Naive B cell (primary cell): ENCODE data around the gene LMAN2. TPM values are rescaled to one million over a fixed set of nuclear protein-coding genes. Genes with fewer than 3 reads are reported as not detected.
A peak's percentile ranks its signal among the peaks of the same experiment; 100 is the strongest.

ENCODE experiments used
- ATAC-seq, 2 donors: fragments of 150-1000 bp; cut with Tn5 transposase; 2 replicates each; pipeline ENCODE4 v1.10.0; 2021; ENCODE audit warnings: low read depth in 2 of 2, mild to moderate bottlenecking in 2 of 2, moderate library complexity in 2 of 2
- DNase-seq: peaks from one replicate; pipeline ENCODE4 v3.0.0; 2022
- H3K27ac Mint-ChIP-seq, 6 donors: one replicate each; pipeline ENCODE4 v1.8.0; 2020 to 2022; ENCODE audit warnings: mild to moderate bottlenecking in 6 of 6, mixed read lengths in 6 of 6, moderate library complexity in 5 of 6, inconsistent platforms in 2 of 6
- H3K27me3 Mint-ChIP-seq, 3 donors: one replicate each; pipeline ENCODE4 v1.8.0; 2021 to 2022; ENCODE audit warnings: mixed read lengths in 3 of 3, mild to moderate bottlenecking in 1 of 3
- H3K36me3 Mint-ChIP-seq, 2 donors: one replicate each; pipeline ENCODE4 v1.8.0; 2020 to 2022; ENCODE audit warnings: mixed read lengths in 2 of 2, inconsistent platforms in 1 of 2, mild to moderate bottlenecking in 1 of 2
- H3K4me1 Mint-ChIP-seq, 3 donors: one replicate each; pipeline ENCODE4 v1.8.0; 2020 to 2022; ENCODE audit warnings: mixed read lengths in 3 of 3, inconsistent platforms in 1 of 3, mild to moderate bottlenecking in 1 of 3, moderate library complexity in 1 of 3
- H3K4me3 Mint-ChIP-seq, 8 donors: one replicate each; pipeline ENCODE4 v1.8.0; 2020 to 2022; ENCODE audit warnings: mild to moderate bottlenecking in 8 of 8, mixed read lengths in 8 of 8, moderate library complexity in 8 of 8, inconsistent platforms in 2 of 8
- H3K9me3 Mint-ChIP-seq, 7 donors: one replicate each; pipeline ENCODE4 v1.8.0; 2020 to 2022; ENCODE audit warnings: mixed read lengths in 7 of 7, mild to moderate bottlenecking in 5 of 7, inconsistent platforms in 2 of 7, moderate library complexity in 1 of 7
- polyA plus RNA-seq, 6 donors: library from polyadenylated mRNA; unstranded; fragments of 300-500 nt; fragmentation: Illumina TruSeq; gene quantifications; one replicate each; pipeline ENCODE4 v1.2.3, GENCODE V29; 2021; ENCODE audit warnings: low read depth in 6 of 6

The LMAN2 gene
- polyA plus RNA-seq, 6 donors from 2014 or later, result 182 to 243 (median 191) TPM

- ATAC-seq, result no peak
- Mint-ChIP-seq H3K9me3 (no peaks in the 10 kb centered on the region), H3K4me1 (peaks cover 17 to 35% (median 32%) of the 10 kb centered on the region in 3 donors), H3K27me3 (no peaks in the 10 kb centered on the region), H3K4me3 (no peak overlapping the region), H3K36me3 (peaks cover 0 to 3% of the 10 kb centered on the region in 2 donors), H3K27ac (peak overlapping the region in 3 of 6 donors; percentile 15 to 90 (median 38))
- DNase-seq, result no peak
Measured at GRCh38 chr5:177374211-177374610, 22.7 kb upstream of the LMAN2 start.

- peak overlapping the region in 2 of 6 donors; percentile 15 to 90 for H3K27ac Mint-ChIP-seq
- H3K4me1 Mint-ChIP-seq, result peaks cover 22 to 39% (median 36%) of the 10 kb centered on the region in 3 donors
- no peak overlapping the region for H3K4me3 Mint-ChIP-seq
- no peaks in the 10 kb centered on the region for H3K27me3 Mint-ChIP-seq
- ATAC-seq (no peak), DNase-seq (no peak)
- H3K36me3 Mint-ChIP-seq, result peaks cover 0 to 7% of the 10 kb centered on the region in 2 donors
- no peaks in the 10 kb centered on the region for H3K9me3 Mint-ChIP-seq
Measured at GRCh38 chr5:177373806-177374205, 22.3 kb upstream of the LMAN2 start.

- H3K36me3 Mint-ChIP-seq, result peaks cover 4 to 16% of the 10 kb centered on the region in 2 donors
- H3K4me3 Mint-ChIP-seq, result peak overlapping the region in 3 of 8 donors; percentile 10 to 53 (median 44)
- ATAC-seq, result no peak
- H3K27me3 Mint-ChIP-seq, result no peaks in the 10 kb centered on the region
- H3K9me3 Mint-ChIP-seq, result no peaks in the 10 kb centered on the region
- peak overlapping the region in 3 of 6 donors; percentile 50 to 82 (median 80) for H3K27ac Mint-ChIP-seq
- H3K4me1 Mint-ChIP-seq, result peaks cover 29 to 42% (median 40%) of the 10 kb centered on the region in 3 donors
- DNase-seq, result no peak
Measured at GRCh38 chr5:177372910-177373309, 21.4 kb upstream of the LMAN2 start.

GRCh38 chr5:177372034-177372896 lies 20.8 kb upstream of the LMAN2 start:
- Mint-ChIP-seq H3K4me3 (peak overlapping the region in 6 of 8 donors; percentile 10 to 76 (median 50)), H3K9me3 (no peaks in the 10 kb centered on the region), H3K27me3 (no peaks in the 10 kb centered on the region), H3K27ac (peak overlapping the region in 4 of 6 donors; percentile 44 to 90 (median 81)), H3K4me1 (peaks cover 29 to 42% (median 40%) of the 10 kb centered on the region in 3 donors), H3K36me3 (peaks cover 4 to 16% of the 10 kb centered on the region in 2 donors)
- ATAC-seq, result peak in 1 of 2 donors; percentile 20
- DNase-seq, result no peak

- Mint-ChIP-seq H3K4me3 (peak overlapping the region in 7 of 8 donors; percentile 3 to 76 (median 47)), H3K36me3 (peaks cover 4 to 16% of the 10 kb centered on the region in 2 donors), H3K27ac (peak overlapping the region in 4 of 6 donors; percentile 29 to 80 (median 68)), H3K27me3 (no peaks in the 10 kb centered on the region), H3K4me1 (peaks cover 30 to 42% (median 40%) of the 10 kb centered on the region in 3 donors), H3K9me3 (no peaks in the 10 kb centered on the region)
- no peak for ATAC-seq
- DNase-seq, result no peak
Measured at GRCh38 chr5:177371120-177372033, 19.9 kb upstream of the LMAN2 start.

GRCh38 chr5:177370488-177371119 lies 19.1 kb upstream of the LMAN2 start:
- H3K4me1 Mint-ChIP-seq, result peaks cover 32 to 47% (median 42%) of the 10 kb centered on the region in 3 donors
- DNase-seq, result no peak

GRCh38 chr5:177369645-177370440 lies 18.4 kb upstream of the LMAN2 start:
- Mint-ChIP-seq H3K9me3 (no peaks in the 10 kb centered on the region), H3K4me1 (peaks cover 32 to 48% (median 46%) of the 10 kb centered on the region in 3 donors)

More at GRCh38 chr5:177370488-177371119, 19.1 kb upstream of the LMAN2 start:
- H3K9me3 Mint-ChIP-seq, result no peaks in the 10 kb centered on the region
- peaks cover 4 to 16% of the 10 kb centered on the region in 2 donors for H3K36me3 Mint-ChIP-seq
- H3K27me3 Mint-ChIP-seq, result no peaks in the 10 kb centered on the region
- peak; percentile 84 to 90 for ATAC-seq
- H3K4me3 Mint-ChIP-seq, result peak overlapping the region in 2 of 8 donors; percentile 30 to 49
- H3K27ac Mint-ChIP-seq, result peak overlapping the region in 1 of 6 donors; percentile 11

GRCh38 chr5:177368869-177369644 lies 17.6 kb upstream of the LMAN2 start:
- H3K4me1 Mint-ChIP-seq, result peaks cover 37 to 54% (median 53%) of the 10 kb centered on the region in 3 donors

More at GRCh38 chr5:177369645-177370440, 18.4 kb upstream of the LMAN2 start:
- ATAC-seq (no peak), DNase-seq (no peak)
- Mint-ChIP-seq H3K27ac (peak overlapping the region in 2 of 6 donors; percentile 65 to 80), H3K4me3 (peak overlapping the region in 3 of 8 donors; percentile 29 to 58 (median 53)), H3K36me3 (peaks cover 4 to 16% of the 10 kb centered on the region in 2 donors), H3K27me3 (no peaks in the 10 kb centered on the region)

GRCh38 chr5:177367981-177368868 lies 16.8 kb upstream of the LMAN2 start:
- peaks cover 39 to 54% (median 52%) of the 10 kb centered on the region in 3 donors for H3K4me1 Mint-ChIP-seq
- ATAC-seq (no peak), DNase-seq (no peak)
- peaks cover 4 to 16% of the 10 kb centered on the region in 2 donors for H3K36me3 Mint-ChIP-seq
- no peaks in the 10 kb centered on the region for H3K27me3 Mint-ChIP-seq
- peak overlapping the region in 1 of 8 donors; percentile 82 for H3K4me3 Mint-ChIP-seq
- no peaks in the 10 kb centered on the region for H3K9me3 Mint-ChIP-seq
- H3K27ac Mint-ChIP-seq, result peak overlapping the region in 1 of 6 donors; percentile 56

More at GRCh38 chr5:177368869-177369644, 17.6 kb upstream of the LMAN2 start:
- Mint-ChIP-seq H3K36me3 (peaks cover 4 to 16% of the 10 kb centered on the region in 2 donors), H3K27me3 (no peaks in the 10 kb centered on the region), H3K4me3 (peak overlapping the region in 3 of 8 donors; percentile 14 to 53 (median 50)), H3K27ac (peak overlapping the region in 4 of 6 donors; percentile 34 to 90 (median 72)), H3K9me3 (no peaks in the 10 kb centered on the region)
- DNase-seq (no peak), ATAC-seq (peak in 1 of 2 donors; percentile 37)

GRCh38 chr5:177367323-177367848 lies 15.9 kb upstream of the LMAN2 start:
- Mint-ChIP-seq H3K27ac (no peak overlapping the region), H3K36me3 (peaks cover 4 to 16% of the 10 kb centered on the region in 2 donors), H3K9me3 (no peaks in the 10 kb centered on the region), H3K4me1 (peaks cover 44 to 54% (median 53%) of the 10 kb centered on the region in 3 donors), H3K4me3 (no peak overlapping the region), H3K27me3 (no peaks in the 10 kb centered on the region)
- ATAC-seq (no peak), DNase-seq (no peak)
